GM18505 (cell line): ENCODE results near the gene SPOCK2.

Experiments used
- ATAC-seq: cut with Tn5 transposase; IDR thresholded peaks from one replicate; pipeline ENCODE4 v1.9.1; 2021; ENCODE audit not compliant: unreplicated experiment
- POLR2A ChIP-seq: IDR thresholded peaks from 4 replicates; pipeline ENCODE4 v1.6.1; 2011; ENCODE audit warnings: borderline replicate concordance; ENCODE audit not compliant: insufficient read depth, insufficient read length; ENCODE audit errors: extremely low read depth

Gene SPOCK2

GRCh38 chr10:72053690-72054089 lies 34.7 kb downstream of the SPOCK2 start:
- no peak for TF ChIP-seq POLR2A
- no peak for ATAC-seq

DNA sequence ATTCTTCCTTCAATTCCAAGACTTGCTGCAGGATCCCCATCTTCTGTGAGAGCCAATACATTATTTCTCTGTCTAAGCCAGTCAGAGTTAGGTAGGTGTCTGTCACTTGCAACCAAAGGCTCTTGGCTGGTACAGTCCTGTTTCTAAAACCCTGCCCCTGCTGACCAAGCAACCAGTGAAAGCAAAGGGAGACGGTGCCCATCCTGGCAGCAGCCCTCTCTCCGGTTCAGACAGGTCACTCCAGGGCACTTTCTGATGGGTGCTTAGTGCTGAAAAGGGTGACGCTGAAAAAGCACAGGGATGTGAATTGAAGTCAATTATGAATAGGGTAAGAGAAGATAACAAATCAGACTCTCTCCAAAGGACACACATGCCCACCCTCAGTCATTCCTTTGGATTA lies 37.5 kb downstream of the SPOCK2 start:
- no peak for ATAC-seq
- no peak for TF ChIP-seq POLR2A

- no peak for ATAC-seq
- TF ChIP-seq POLR2A: no peak
These were observed 38.2 kb downstream of the SPOCK2 start for GRCh38 chr10:72049969-72050781.

GRCh38 chr10:72049472-72049871 lies 38.9 kb downstream of the SPOCK2 start:
- no peak for TF ChIP-seq POLR2A
- no peak for ATAC-seq

GRCh38 chr10:72048450-72049124 lies 39.8 kb downstream of the SPOCK2 start:
- no peak for TF ChIP-seq POLR2A
- peak; percentile 56 for ATAC-seq

DNA sequence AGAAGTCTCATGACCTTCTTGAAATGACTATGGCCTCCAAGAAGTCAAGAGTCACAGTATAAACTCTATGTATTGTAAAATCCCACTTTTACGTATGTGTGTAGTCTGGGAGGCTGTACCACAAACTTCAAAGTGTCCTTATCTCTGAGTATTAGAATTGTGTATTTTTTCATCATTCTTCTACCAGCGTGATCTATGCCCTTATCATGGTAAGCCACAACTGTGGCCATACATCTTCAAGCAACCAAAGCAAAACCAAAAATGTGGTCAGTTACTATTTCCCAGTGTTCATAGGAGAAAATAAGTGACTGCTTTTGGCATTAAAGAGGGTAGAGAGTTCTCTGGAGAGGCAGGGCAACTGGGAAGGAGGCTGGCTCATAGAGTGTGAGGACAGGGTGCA lies 42.8 kb downstream of the SPOCK2 start:
- ATAC-seq: no peak
- no peak for TF ChIP-seq POLR2A

DNA sequence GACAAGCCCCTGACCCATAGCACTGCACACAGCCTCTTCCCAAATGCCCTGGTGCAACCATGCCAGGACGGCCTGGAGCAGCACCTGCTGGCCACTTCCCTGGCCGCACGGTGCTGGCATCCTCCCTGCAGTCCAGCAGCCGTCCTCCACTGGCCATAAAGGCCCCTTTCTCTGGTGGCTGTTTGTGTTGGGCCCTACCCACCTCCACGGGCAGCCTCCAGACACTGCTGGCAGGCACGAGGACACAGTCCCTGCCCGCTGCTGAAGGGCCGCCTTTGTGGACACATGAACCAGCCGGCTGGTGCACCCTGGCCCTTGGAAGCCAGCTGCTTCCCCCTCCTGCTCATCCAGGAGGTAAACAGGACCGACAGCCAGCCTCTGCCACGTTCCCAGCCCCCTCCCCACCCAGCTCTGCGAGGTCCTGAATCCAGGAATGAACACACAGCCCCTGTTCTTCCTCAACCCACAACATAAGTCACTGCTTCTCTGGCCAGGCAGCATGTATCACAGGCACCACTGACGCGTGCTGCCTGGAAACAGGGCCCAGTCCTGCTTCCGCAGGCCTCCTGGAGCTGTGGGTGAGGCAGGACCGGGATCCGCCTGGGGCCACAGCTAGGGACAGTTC lies 43.8 kb downstream of the SPOCK2 start:
- no peak for TF ChIP-seq POLR2A
- ATAC-seq: no peak

DNA sequence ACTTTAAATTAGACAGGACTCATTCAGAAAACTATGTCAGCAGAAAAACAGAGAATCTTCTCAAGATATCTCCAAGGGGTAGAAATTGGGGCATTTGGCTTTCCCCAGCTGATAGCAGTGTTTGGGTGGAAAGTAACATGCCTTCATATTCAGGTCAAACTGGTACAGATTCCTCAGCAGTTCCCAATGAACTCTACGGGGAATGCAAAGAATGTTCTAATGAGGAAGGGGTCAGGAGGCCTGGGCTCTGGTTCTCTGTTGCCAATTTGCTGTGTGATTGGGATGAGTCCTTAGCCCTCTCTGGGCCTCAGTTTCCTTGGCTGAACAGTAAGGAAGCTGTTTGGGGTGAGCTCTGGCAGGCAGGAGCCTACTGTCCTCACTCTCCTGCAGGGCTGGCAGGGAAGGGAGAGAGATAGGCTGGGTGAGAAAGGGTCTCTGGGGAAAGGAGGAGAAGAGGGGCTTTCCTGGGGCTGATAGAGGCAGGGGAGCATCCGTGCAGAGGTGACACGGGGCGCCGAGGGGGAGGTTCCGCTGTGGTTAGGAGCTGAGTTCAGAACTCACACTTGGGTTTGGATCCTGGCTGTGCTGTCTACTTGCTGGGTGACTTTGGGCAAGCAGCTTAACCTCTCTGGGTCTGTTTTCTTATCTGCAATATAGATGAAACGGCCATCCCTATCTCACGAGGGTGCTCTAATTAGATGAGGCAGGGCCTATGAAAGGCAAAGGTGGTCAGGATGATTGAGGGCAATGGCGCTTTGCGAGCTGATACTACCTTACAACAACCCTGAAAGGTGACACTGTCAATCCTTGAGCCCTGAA lies 45.1 kb downstream of the SPOCK2 start:
- no peak for ATAC-seq
- TF ChIP-seq POLR2A: no peak

DNA sequence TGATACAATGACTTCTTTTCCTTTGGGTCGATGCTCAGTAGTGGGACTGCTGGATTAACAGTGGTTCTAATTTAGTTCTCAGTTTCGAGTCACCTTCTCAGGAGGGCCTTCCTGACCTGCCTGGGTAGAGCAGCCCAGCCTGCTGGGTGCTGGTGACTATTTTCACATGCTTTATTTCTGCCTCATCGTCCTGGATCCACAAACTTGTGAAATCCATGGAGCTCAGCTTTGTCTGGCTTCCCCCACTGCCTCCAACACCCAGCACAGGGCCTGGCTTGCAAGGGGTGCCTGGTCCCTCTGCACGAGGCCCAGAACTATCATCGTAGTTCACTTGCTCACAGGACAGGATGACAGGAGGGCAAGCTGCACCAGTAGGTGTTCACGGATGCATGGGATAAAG lies 46.9 kb downstream of the SPOCK2 start:
- ATAC-seq: no peak
- TF ChIP-seq POLR2A: no peak

DNA sequence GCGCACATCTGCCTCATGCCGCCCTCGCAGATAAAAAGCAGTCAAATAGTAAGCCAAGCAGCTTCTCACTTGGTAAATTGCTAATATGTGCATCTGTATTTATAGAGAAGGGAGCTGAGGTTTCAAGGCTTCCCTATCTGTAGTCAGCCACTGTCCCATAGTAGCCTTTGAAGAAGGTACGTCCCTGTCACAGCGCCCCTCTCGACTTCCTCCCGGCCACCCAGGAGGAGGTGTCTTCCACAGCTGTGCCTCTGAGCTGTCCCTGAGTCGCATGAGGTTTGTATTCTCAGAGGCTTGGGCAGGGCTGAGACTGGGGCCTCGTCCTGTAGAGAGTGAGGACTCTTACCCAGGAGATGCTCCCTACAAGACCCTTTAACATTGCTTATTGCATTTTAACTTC lies 49.0 kb downstream of the SPOCK2 start:
- no peak for TF ChIP-seq POLR2A
- ATAC-seq: no peak

GRCh38 chr10:72038458-72039001 lies 49.8 kb downstream of the SPOCK2 start:
- ATAC-seq: no peak
- TF ChIP-seq POLR2A: no peak

GRCh38 chr10:72037811-72038210 lies 50.5 kb downstream of the SPOCK2 start:
- no peak for ATAC-seq
- no peak for TF ChIP-seq POLR2A

DNA sequence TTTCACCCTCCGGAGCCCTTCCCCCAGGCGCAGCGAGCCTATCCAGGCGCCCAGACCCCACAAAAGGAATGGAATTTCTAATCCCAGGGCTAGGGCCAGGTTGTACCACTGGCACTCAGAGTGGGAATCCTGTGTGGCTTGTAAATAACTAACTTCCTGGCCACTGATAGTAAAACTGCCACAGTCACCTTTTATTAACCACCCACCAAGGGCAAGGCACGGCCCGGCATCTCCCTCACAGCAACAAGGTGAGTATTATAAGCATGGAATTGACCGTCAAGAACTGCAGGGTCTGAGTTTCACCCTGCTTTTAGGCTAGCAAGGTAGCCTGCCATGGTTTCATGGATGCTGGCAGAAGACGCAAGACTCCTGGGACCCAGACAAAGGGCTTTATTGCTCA lies 51.1 kb downstream of the SPOCK2 start:
- no peak for TF ChIP-seq POLR2A
- no peak for ATAC-seq
